22Rv1 (cell line): ENCODE data around the gene TXNRD2.

ENCODE experiments used
- CTCF ChIP-seq: fragments of 450-650 bp; IDR thresholded peaks from 2 replicates; pipeline ENCODE4 v1.5.1; 2017; ENCODE audit warnings: mild to moderate bottlenecking
- ZFX ChIP-seq: fragments of 450-650 bp; IDR thresholded peaks from 2 replicates; pipeline ENCODE4 v1.6.1; 2017; ENCODE audit warnings: antibody characterized with exemption, borderline replicate concordance

- TF ChIP-seq CTCF: no peak
- no peak for TF ChIP-seq ZFX
These were observed 65.9 kb downstream of the TXNRD2 start for GRCh38 chr22:19875531-19876313.
